Ovary (tissue), 9 donors: ENCODE measurements around the gene SWT1. TPM values are rescaled to one million over a fixed set of nuclear protein-coding genes. Genes with fewer than 3 reads are reported as not detected.

ENCODE experiments used
- DNase-seq, 5 donors: peaks; one replicate each; pipeline ENCODE4 v3.0.0-alpha.2; 2019 to 2020
- H3K27ac ChIP-seq, 2 donors: fragments of 200-600 bp; one replicate each; pipeline versions ENCODE4 v1.5.1 to v1.8.0; 2019 to 2022
- H3K27me3 ChIP-seq: fragments of 200-600 bp; one replicate; pipeline ENCODE4 v1.8.0; 2022
- H3K36me3 ChIP-seq: fragments of 200-600 bp; sonication (generic); one replicate; pipeline ENCODE4 v1.5.1; 2019
- H3K4me1 ChIP-seq: one replicate; pipeline ENCODE4 v1.8.1; 2013; ENCODE audit warnings: mild to moderate bottlenecking, moderate library complexity; ENCODE audit not compliant: insufficient read depth
- H3K4me3 ChIP-seq: fragments of 200-600 bp; sonication (generic); one replicate; pipeline ENCODE4 v1.5.1; 2017
- H3K9me3 ChIP-seq, 2 donors: fragments of 200-600 bp in 1 of 2; sonication (generic) in 1 of 2; one replicate each; pipeline versions ENCODE4 v1.5.1 to v1.8.1; 2013 to 2019; ENCODE audit warnings: mild to moderate bottlenecking in 1 of 2, moderate library complexity in 1 of 2
- EP300 ChIP-seq: sonication (generic); formaldehyde crosslinking; IDR thresholded peaks from one replicate; pipeline ENCODE4 v1.6.1; 2017; ENCODE audit warnings: antibody characterized with exemption
- POLR2A ChIP-seq: fragments of 450-650 bp; IDR thresholded peaks from one replicate; pipeline ENCODE4 v1.6.1; 2017; ENCODE audit warnings: antibody characterized with exemption, mild to moderate bottlenecking, moderate library complexity
- WGBS, 3 donors: extraction: QIAGEN DNeasy Blood & Tissue Kit in 1 of 3; methylation state at CpG; one replicate each; pipeline versions ENCODE4 v1.1.5 to v1.1.7; 2013 to 2017; 5-methylcytosine and 5-hydroxymethylcytosine counted together
- intact Hi-C, 4 donors: fragments of 100-400 bp; cut with DNase I; formaldehyde crosslinking; loops; one replicate each; pipeline versions ENCODE4 v1.11.0 to v1.15.1; 2022 to 2023
- polyA plus RNA-seq, 2 donors: library from polyadenylated mRNA; stranded (reverse); fragments of 200-250 nt in 1 of 2; fragments of 350-450 nt in 1 of 2; fragmentation: Illumina TruSeq in 1 of 2; extraction: RNeasy Lipid Tissue Mini Kit (QIAGEN cat#74804) in 1 of 2; gene quantifications; one replicate each; pipeline ENCODE4 v1.2.3, GENCODE V29; 2013 to 2014
- total RNA-seq, 7 donors: library from RNA; depleted of rRNA in 2 of 7; stranded (reverse); fragments of >200 nt in 2 of 7; fragmentation: NEBNext Ultra II Directional in 3 of 7; extraction: Animal tissue kit (Norgen Biotek cat#: 25700) in 3 of 7; gene quantifications; one replicate each; pipeline versions ENCODE4 v1.1.0 to v1.2.4, GENCODE V29; 2016 to 2023
- TF ChIP-seq, protein P1 (sequence below), 3 donors: fragments of 450-650 bp in 2 of 3; fragments of 200-600 bp in 1 of 3; IDR thresholded peaks; one replicate each; pipeline versions ENCODE4 v1.5.1 to v1.8.0; 2016 to 2022; ENCODE audit warnings: antibody characterized with exemption in 3 of 3, mild to moderate bottlenecking in 1 of 3
- donor health status: DM: no; HTN: no; CAD: no; lungs with moderate emphysema.
- donor health status: DM: no; HTN: no; CAD: no.
- donor health status: Bipolar disorder and iron deficiency.
- donor health status: DM: yes; HTN: yes; CAD: no.
- donor health status: DM: no; HTN: no; CAD: no.
- donor health status: DM: yes; HTN: yes; CAD: no.

Gene SWT1
- total and polyA plus RNA-seq, 9 donors = 3.3 to 16.6 (median 9.2) TPM

DNA sequence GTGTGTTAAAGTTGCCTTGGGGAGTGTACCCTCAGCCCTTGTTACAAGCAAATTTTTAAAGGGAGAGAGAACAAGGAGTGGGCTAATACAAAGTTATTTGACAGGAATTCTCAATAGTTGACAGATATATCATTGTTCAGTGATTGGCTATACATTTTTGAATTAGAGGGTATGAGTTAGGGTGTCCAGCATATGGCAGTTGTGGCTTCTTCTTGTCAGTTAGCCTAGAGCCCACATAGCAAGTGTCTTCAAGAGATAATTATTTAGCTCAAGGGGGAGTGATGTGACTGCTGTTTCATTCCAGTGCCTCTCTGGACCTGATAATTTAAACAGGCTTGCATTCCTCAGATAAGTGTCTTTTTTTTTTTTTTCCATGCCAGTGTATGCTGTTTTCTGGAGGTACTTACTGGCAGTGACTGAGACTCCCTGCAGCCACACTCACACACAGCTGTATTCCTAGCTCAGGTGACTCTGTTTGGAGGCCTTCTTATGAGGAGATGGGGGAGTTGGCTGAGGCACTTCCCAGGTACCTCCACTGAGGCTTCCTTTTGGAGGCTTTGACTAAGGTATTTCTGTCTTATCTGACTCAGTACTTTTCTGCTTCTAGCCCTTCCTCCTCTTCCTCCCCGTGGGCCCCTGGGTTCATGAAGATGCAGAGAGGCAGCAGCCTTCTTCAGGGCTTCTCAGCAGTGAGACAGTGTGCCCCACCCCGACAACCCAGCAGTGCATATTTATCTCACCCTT lies 127.7 kb downstream of the SWT1 start:
- intact Hi-C loops = no loop called here
- Histone ChIP-seq H3K27me3 (no peaks in the 10 kb centered on the region), H3K4me1 (no peaks in the 10 kb centered on the region), H3K4me3 (no peak overlapping the region), H3K36me3 (no peaks in the 10 kb centered on the region), H3K9me3 (no peaks in the 10 kb centered on the region), H3K27ac (no peak overlapping the region)
- DNase-seq = no peak
- TF ChIP-seq EP300 (no peak), POLR2A (no peak)
- TF ChIP-seq, protein P1, sequence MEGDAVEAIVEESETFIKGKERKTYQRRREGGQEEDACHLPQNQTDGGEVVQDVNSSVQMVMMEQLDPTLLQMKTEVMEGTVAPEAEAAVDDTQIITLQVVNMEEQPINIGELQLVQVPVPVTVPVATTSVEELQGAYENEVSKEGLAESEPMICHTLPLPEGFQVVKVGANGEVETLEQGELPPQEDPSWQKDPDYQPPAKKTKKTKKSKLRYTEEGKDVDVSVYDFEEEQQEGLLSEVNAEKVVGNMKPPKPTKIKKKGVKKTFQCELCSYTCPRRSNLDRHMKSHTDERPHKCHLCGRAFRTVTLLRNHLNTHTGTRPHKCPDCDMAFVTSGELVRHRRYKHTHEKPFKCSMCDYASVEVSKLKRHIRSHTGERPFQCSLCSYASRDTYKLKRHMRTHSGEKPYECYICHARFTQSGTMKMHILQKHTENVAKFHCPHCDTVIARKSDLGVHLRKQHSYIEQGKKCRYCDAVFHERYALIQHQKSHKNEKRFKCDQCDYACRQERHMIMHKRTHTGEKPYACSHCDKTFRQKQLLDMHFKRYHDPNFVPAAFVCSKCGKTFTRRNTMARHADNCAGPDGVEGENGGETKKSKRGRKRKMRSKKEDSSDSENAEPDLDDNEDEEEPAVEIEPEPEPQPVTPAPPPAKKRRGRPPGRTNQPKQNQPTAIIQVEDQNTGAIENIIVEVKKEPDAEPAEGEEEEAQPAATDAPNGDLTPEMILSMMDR (IDR thresholded peaks at IDR 0.05) = no peak
- 25 to 40% (median 33%) methylated on average over 2 of the region's 2 CpGs for WGBS, 3 donors

DNA sequence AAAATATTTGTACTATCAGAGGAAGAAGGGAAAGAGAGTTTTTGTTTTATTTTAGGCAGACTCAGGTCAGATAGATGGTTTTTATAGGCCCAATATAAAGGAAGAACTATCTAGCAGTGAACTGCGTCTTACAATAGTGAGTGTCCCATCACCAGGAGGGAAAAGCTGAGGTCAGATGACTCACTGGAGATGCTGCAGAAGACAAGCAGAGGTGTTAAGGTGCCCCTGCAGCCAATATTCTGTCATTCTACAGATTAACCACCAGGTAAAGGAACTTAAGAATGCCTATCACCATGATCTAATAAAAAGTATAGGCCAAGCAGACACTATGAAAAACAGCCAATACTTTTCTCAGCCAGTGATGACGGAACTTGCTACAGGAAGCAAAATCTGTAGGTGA lies 130.5 kb downstream of the SWT1 start:
- H3K27ac ChIP-seq = no peak overlapping the region
- no peak for TF ChIP-seq EP300
- TF ChIP-seq, protein P1 (IDR thresholded peaks at IDR 0.05) = no peak
- no peak for TF ChIP-seq POLR2A
- H3K9me3 ChIP-seq = no peaks in the 10 kb centered on the region
- no peaks in the 10 kb centered on the region for H3K27me3 ChIP-seq
- WGBS, 3 donors = 84 to 92% (median 84%) methylated on average over 2 of the region's 2 CpGs
- intact Hi-C loops = no loop called here
- H3K4me3 ChIP-seq = no peak overlapping the region
- no peak for DNase-seq
- H3K4me1 ChIP-seq = no peaks in the 10 kb centered on the region
- no peaks in the 10 kb centered on the region for H3K36me3 ChIP-seq

DNA sequence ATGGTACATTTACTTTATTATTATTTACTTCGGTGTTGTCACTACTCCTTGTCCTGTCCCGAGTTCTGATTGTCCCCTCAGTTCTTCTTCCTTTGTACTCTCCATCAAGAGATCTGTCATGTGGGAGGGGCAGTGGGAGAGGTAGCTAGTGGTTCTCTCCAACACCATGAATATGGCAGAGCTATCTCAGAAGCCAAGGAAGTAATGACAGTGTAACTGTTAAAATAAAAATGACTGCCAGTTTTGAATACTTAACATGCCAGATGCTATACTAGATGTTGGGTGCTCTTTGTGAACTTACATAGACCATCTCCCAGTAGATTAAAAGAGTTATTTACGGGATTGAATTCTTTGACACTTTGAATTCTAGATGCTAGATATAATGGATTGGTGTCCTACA lies 131.5 kb downstream of the SWT1 start:
- H3K4me1 ChIP-seq = no peaks in the 10 kb centered on the region
- intact Hi-C loops = no loop called here
- H3K27ac ChIP-seq = no peak overlapping the region
- no peak for DNase-seq
- no peaks in the 10 kb centered on the region for H3K27me3 ChIP-seq
- 84 to 89% (median 89%) methylated on average over 3 of the region's 3 CpGs for WGBS, 3 donors
- no peak overlapping the region for H3K4me3 ChIP-seq
- no peaks in the 10 kb centered on the region for H3K36me3 ChIP-seq
- TF ChIP-seq POLR2A (no peak), EP300 (no peak)
- TF ChIP-seq, protein P1 (IDR thresholded peaks at IDR 0.05) = no peak
- H3K9me3 ChIP-seq = no peaks in the 10 kb centered on the region

DNA sequence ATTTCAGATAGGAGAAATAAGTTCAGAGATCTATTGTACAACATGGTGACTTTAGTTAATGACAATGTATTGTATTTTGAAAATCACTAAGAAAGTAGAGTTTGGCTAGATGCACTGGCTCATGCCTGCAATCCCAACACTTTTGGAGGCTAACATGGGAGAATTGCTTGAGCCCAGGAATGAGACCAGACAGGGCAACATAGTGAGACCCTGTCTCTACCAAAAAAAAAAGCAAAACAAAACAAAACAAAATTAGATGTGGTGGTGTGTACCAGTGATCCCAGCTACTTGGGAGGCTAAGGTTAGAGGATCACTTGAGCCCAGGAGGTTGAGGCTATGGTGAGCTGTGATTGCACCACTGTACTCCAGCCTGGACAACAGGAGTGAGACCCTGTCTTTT lies 132.9 kb downstream of the SWT1 start:
- H3K9me3 ChIP-seq = no peaks in the 10 kb centered on the region
- H3K27me3 ChIP-seq = no peaks in the 10 kb centered on the region
- no peak for DNase-seq
- no peak overlapping the region for H3K27ac ChIP-seq
- no peaks in the 10 kb centered on the region for H3K4me1 ChIP-seq
- H3K4me3 ChIP-seq = no peak overlapping the region
- intact Hi-C loops = no loop called here
- H3K36me3 ChIP-seq = no peaks in the 10 kb centered on the region
- TF ChIP-seq, protein P1 (IDR thresholded peaks at IDR 0.05) = no peak
- TF ChIP-seq EP300 (no peak), POLR2A (no peak)
